Suprapubic skin (tissue), 4 donors: Measurements from ENCODE around the gene SH3BGRL2.

ENCODE experiments used
- CTCF ChIP-seq, 2 donors: fragments of 200-600 bp in 1 of 2; fragments of 450-650 bp in 1 of 2; sonication (generic) in 1 of 2; IDR thresholded peaks; one replicate each; pipeline ENCODE4 v1.5.1; 2016 to 2019; ENCODE audit warnings: antibody characterized with exemption in 2 of 2, mild to moderate bottlenecking in 1 of 2, moderate library complexity in 1 of 2
- EP300 ChIP-seq: sonication (generic); formaldehyde crosslinking; IDR thresholded peaks from one replicate; pipeline ENCODE4 v1.6.1; 2017; ENCODE audit warnings: antibody characterized with exemption
- POLR2A ChIP-seq, 2 donors: fragments of 450-650 bp; IDR thresholded peaks; one replicate each; pipeline ENCODE4 v1.6.1; 2017; ENCODE audit warnings: antibody characterized with exemption in 2 of 2, mild to moderate bottlenecking in 2 of 2, moderate library complexity in 2 of 2
- POLR2AphosphoS5 ChIP-seq, 3 donors: sonication (generic); formaldehyde crosslinking; IDR thresholded peaks; one replicate each; pipeline ENCODE4 v1.6.1; 2017; ENCODE audit warnings: antibody characterized with exemption in 3 of 3

GRCh38 chr6:79586548-79586947, 44.6 kb upstream of the SH3BGRL2 start:
- TF ChIP-seq CTCF (IDR thresholded peaks at IDR 0.05) (no peak), POLR2AphosphoS5 (IDR thresholded peaks at IDR 0.05) (no peak), EP300 (no peak), POLR2A (IDR thresholded peaks at IDR 0.05) (no peak)
